Uterus (tissue), 4 donors: ENCODE results near the gene LMNA. TPM values are rescaled to one million over a fixed set of nuclear protein-coding genes. Genes with fewer than 3 reads are reported as not detected.

ENCODE experiments used
- DNase-seq, 2 donors: peaks; one replicate each; pipeline ENCODE4 v3.0.0-alpha.2; 2019 to 2020
- H3K27ac ChIP-seq, 2 donors: fragments of 200-600 bp; sonication (generic); 1 replicate in 1 of 2; 2 replicates in 1 of 2; pipeline ENCODE4 v1.5.1; 2016 to 2018
- H3K27me3 ChIP-seq, 2 donors: fragments of 200-600 bp; sonication (generic); one replicate each; pipeline ENCODE4 v1.5.1; 2018 to 2019; ENCODE audit warnings: control low read depth in 1 of 2
- H3K36me3 ChIP-seq, 2 donors: fragments of 200-600 bp; sonication (generic); one replicate each; pipeline ENCODE4 v1.5.1; 2019; ENCODE audit warnings: control low read depth in 1 of 2
- H3K4me1 ChIP-seq, 2 donors: fragments of 200-600 bp; sonication (generic); one replicate each; pipeline ENCODE4 v1.5.1; 2018 to 2019; ENCODE audit warnings: control low read depth in 1 of 2
- H3K4me3 ChIP-seq, 2 donors: fragments of 200-600 bp; sonication (generic); 1 replicate in 1 of 2; 2 replicates in 1 of 2; pipeline ENCODE4 v1.5.1; 2018 to 2019; ENCODE audit warnings: mild to moderate bottlenecking in 1 of 2
- H3K9me3 ChIP-seq, 2 donors: fragments of 200-600 bp; sonication (generic); one replicate each; pipeline ENCODE4 v1.5.1; 2019; ENCODE audit warnings: control low read depth in 1 of 2
- CTCF ChIP-seq, 4 experiments: fragments of 200-600 bp in 2 of 4; fragments of 450-650 bp in 2 of 4; sonication (generic) in 2 of 4; IDR thresholded peaks; one replicate each; pipeline ENCODE4 v1.5.1; 2016 to 2019; ENCODE audit warnings: antibody characterized with exemption in 4 of 4, mild to moderate bottlenecking in 2 of 4, moderate library complexity in 1 of 4
- POLR2A ChIP-seq, 2 donors: fragments of 450-650 bp; IDR thresholded peaks; one replicate each; pipeline ENCODE4 v1.6.1; 2016; ENCODE audit warnings: antibody characterized with exemption in 2 of 2, mild to moderate bottlenecking in 1 of 2, moderate library complexity in 1 of 2
- intact Hi-C: fragments of 100-400 bp; cut with DNase I; formaldehyde crosslinking; loops from one replicate; pipeline ENCODE4 v1.15.1; 2023; ENCODE audit warnings: low total_unique reads
- total RNA-seq, 4 donors: library from RNA; depleted of rRNA in 3 of 4; stranded (reverse); fragments of >200 nt in 3 of 4; gene quantifications; one replicate each; pipeline versions ENCODE4 v1.1.0 to v1.2.4, GENCODE V29; 2014 to 2023
- donor health status: DM: yes; HTN: yes; CAD: no.

The LMNA gene
- total RNA-seq, 4 donors from 2014 or later = 245 to 533 (median 373) TPM

DNA sequence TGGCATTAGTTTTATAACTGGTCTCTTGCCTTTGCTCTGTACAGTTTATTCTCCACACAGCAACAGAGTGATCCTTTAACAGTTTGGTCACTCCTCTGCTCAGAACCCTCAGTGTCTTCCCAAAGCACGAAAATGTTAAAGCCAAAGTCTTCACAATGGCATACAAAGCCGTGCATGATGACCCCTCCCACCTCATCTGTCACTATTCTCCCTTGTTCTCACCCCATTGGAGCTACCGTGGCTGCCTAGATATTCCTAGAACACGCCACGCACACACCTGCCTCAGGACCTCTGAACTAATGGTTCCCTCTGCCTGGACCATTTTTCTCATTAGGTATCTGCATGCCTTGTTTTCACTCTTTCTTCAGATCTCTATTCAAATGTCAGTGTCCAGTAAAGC, 30.2 kb downstream of the LMNA start:
- intact Hi-C loops = loop anchor here (5.0 kb wide), 1 partner anchor 83 kb away; no protein-coding TSS in a partner anchor
- H3K27me3 ChIP-seq = no peaks in the 10 kb centered on the region
- peak overlapping the region; percentile 28 to 65 for H3K27ac ChIP-seq
- H3K9me3 ChIP-seq = no peaks in the 10 kb centered on the region
- H3K4me1 ChIP-seq = peaks cover 0 to 12% of the 10 kb centered on the region in 2 donors
- no peaks in the 10 kb centered on the region for H3K36me3 ChIP-seq
- no peak for DNase-seq
- TF ChIP-seq POLR2A (IDR thresholded peaks at IDR 0.05) (no peak), CTCF (IDR thresholded peaks at IDR 0.05) (no peak)
- H3K4me3 ChIP-seq = no peak overlapping the region

DNA sequence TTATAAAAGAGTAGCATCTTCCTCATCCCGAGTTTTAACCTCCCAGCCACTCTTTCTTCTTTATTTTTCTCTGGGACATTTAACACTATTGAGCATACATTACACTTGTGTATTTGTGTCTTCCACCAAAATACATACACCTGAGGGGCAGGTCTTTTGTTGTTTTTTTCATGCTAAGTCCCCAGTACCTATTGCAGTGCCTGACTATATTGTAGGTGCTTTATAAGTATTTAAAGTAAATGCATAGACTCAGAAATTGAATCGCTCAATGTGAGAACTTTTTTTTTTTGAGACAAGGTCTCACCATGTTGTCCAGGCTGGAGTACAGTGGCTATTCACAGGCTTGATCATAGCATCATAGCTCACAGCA, 31.1 kb downstream of the LMNA start:
- peaks cover 0 to 8% of the 10 kb centered on the region in 2 donors for H3K4me1 ChIP-seq
- H3K27ac ChIP-seq = no peak overlapping the region
- H3K4me3 ChIP-seq = no peak overlapping the region
- no peak for DNase-seq
- intact Hi-C loops = loop anchor here (5.0 kb wide), 1 partner anchor 82 kb away; no protein-coding TSS in a partner anchor
- H3K9me3 ChIP-seq = no peaks in the 10 kb centered on the region
- TF ChIP-seq CTCF (IDR thresholded peaks at IDR 0.05) = no peak
- TF ChIP-seq POLR2A (IDR thresholded peaks at IDR 0.05) = no peak
- peaks cover 0 to 2% of the 10 kb centered on the region in 2 donors for H3K27me3 ChIP-seq
- no peaks in the 10 kb centered on the region for H3K36me3 ChIP-seq

DNA sequence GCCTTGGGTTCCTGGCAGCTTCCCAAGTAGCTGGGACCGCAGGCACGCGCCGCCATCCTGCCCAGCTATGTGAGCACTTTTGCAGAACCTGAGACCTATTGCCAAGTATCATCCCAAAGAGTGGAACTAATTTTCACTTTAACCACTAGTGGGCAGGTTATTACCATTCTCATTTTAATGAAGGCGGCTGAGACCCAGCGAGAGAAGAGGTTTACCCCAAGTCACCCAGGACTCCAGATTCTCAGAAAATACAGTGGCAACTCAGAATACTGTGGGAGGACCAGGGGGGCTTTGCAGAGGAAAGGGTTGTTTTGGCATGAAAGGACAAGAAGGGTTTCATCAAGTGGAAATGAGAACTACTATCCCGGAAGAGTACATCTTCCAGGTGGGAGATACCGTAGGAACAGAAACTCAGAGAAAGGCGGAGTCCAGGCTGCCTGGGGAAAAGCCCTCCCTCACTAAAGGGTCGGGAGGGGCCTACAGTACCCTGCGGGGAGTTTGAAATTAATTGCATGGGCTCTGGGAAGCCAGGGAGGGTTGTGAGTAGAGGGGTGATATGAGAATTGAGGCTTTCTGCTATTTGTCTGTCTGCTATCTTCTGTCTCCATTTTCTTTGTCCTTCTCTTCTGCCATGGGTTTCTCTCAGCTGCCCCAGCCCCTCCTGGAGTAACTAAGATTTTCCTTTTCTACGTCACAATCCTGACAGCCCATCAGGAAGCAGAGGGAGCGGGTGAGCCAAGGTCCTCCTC, 31.7 kb downstream of the LMNA start:
- peak; percentile 65 to 83 (median 73) for TF ChIP-seq CTCF (IDR thresholded peaks at IDR 0.05)
- TF ChIP-seq POLR2A (IDR thresholded peaks at IDR 0.05) = no peak
- Histone ChIP-seq H3K27ac (peak overlapping the region in 1 of 2 donors; percentile 45), H3K4me3 (peak overlapping the region in 1 of 2 donors; percentile 6), H3K36me3 (no peaks in the 10 kb centered on the region), H3K9me3 (no peaks in the 10 kb centered on the region), H3K4me1 (peaks cover 0 to 3% of the 10 kb centered on the region in 2 donors), H3K27me3 (peaks cover 0 to 2% of the 10 kb centered on the region in 2 donors)
- intact Hi-C loops = loop anchor here (5.0 kb wide), 1 partner anchor 81 kb away; no protein-coding TSS in a partner anchor
- peak in 1 of 2 donors; percentile 49 for DNase-seq

- H3K27ac ChIP-seq = peak overlapping the region in 1 of 2 donors; percentile 45
- peaks cover 0 to 2% of the 10 kb centered on the region in 2 donors for H3K27me3 ChIP-seq
- no peak for TF ChIP-seq POLR2A (IDR thresholded peaks at IDR 0.05)
- TF ChIP-seq CTCF (IDR thresholded peaks at IDR 0.05) = no peak
- intact Hi-C loops = loop anchor here (5.0 kb wide), 1 partner anchor 80 kb away; no protein-coding TSS in a partner anchor
- no peaks in the 10 kb centered on the region for H3K36me3 ChIP-seq
- no peaks in the 10 kb centered on the region for H3K9me3 ChIP-seq
- DNase-seq = no peak
- no peaks in the 10 kb centered on the region for H3K4me1 ChIP-seq
- H3K4me3 ChIP-seq = no peak overlapping the region
Observed at GRCh38 chr1:156146769-156147405, 32.4 kb downstream of the LMNA start.

- Histone ChIP-seq H3K4me3 (no peak overlapping the region), H3K4me1 (no peaks in the 10 kb centered on the region), H3K27ac (no peak overlapping the region), H3K9me3 (no peaks in the 10 kb centered on the region), H3K27me3 (peaks cover 0 to 2% of the 10 kb centered on the region in 2 donors), H3K36me3 (no peaks in the 10 kb centered on the region)
- TF ChIP-seq CTCF (IDR thresholded peaks at IDR 0.05) (no peak), POLR2A (IDR thresholded peaks at IDR 0.05) (no peak)
- intact Hi-C loops = loop anchor here (5.0 kb wide), 1 partner anchor 79 kb away; no protein-coding TSS in a partner anchor
- no peak for DNase-seq
Observed at GRCh38 chr1:156148216-156148615, 33.7 kb downstream of the LMNA start.
